ENCODE data around the gene PCSK4. TPM values are rescaled to one million over a fixed set of nuclear protein-coding genes. Genes with fewer than 3 reads are reported as not detected.
A peak's percentile ranks its signal among the peaks of the same experiment; 100 is the strongest.

The PCSK4 gene
- total and polyA plus RNA-seq, 9 of the 15 experiments (the other 6 are each of a cell fraction or from before 2014, with no cell fraction given): 0.01 to 9.1 (median 2.1) TPM; not detected in 1

- Histone ChIP-seq H3K4me3 (no peak overlapping the region), H3K27ac (ENCODE audit: extremely low read depth, low read depth, low read length) (no peak overlapping the region), H3K4me1 (replicated peaks in 1 of 2; ENCODE audit: control insufficient read depth in 2 of 2, insufficient read depth in 2 of 2, low read length in 2 of 2) (peaks cover 0 to 43% of the 10 kb centered on the region in 2 experiments), H4K20me1 (replicated peaks; ENCODE audit: control insufficient read depth, insufficient read depth, low read length) (no peaks in the 10 kb centered on the region), H3K9me1 (ENCODE audit: control insufficient read depth, insufficient read depth, low read length) (no peaks in the 10 kb centered on the region), H3K79me2 (ENCODE audit: control insufficient read depth, insufficient read depth, low read length) (peaks cover 11% of the 10 kb centered on the region; the same call in 2 of the 3 replicates), H3K27me3 (ENCODE audit: control insufficient read depth in 2 of 2, insufficient read depth in 2 of 2, low read length in 2 of 2) (0 out of 5 replicates have a peak, but pooled peaks cover 0 to 5% of the 10 kb centered on the region in 2 experiments), H3K4me2 (ENCODE audit: insufficient read depth, low read length) (no peak overlapping the region), H2AFZ (ENCODE audit: low read depth, low read length) (no peak overlapping the region), H3K9ac (ENCODE audit: insufficient read depth in 1 of 2, low read depth in 2 of 2, low read length in 2 of 2) (no peak overlapping the region), H3K36me3 (ENCODE audit: control insufficient read depth, insufficient read depth, low read length) (no peaks in the 10 kb centered on the region), H3K9me3 (replicated peaks; ENCODE audit: control insufficient read depth, insufficient read depth, low read depth, low read length) (peaks cover 3% of the 10 kb centered on the region)
- ChIA-PET CTCF (ENCODE audit: low intra/inter-chr PET ratio) (no interaction called here), POLR2A (no interaction called here)
- BruUV-seq (replicated peaks): no TSS peak
- FAIRE-seq (no peak), DNase-seq (ENCODE audit: extremely low read depth in 1 of 4, low spot score in 3 of 4) (peak; percentile 45 to 72 (median 54)), ATAC-seq (peak; percentile 24; the same call in 1 of the 3 replicates)
- 27% methylated on average over 8 of the region's 8 CpGs for WGBS (ENCODE audit: insufficient coverage, low coverage, missing lambda C conversion rate)
- intact Hi-C loops (cut with micrococcal nuclease): no loop called here
- in situ Hi-C loops (cut with MboI): no loop called here
- no peak for TF ChIP-seq ELF4 (CRISPR knock-in tag; IDR thresholded peaks at IDR 0.05)
- peak; percentile 79 for TF ChIP-seq RAD51 (IDR thresholded peaks at IDR 0.05; ENCODE audit: borderline replicate concordance, low read depth)
- TF ChIP-seq FOXA3 (CRISPR knock-in tag; conservative IDR thresholded peaks at IDR 0.05 in 1 of 2, IDR thresholded peaks at IDR 0.05 in 1 of 2): 0 out of 4 replicates have a peak, but pooled peaks of 1 of the 2 experiments have one; percentile 9
- no peak for TF ChIP-seq SAP30 (IDR thresholded peaks at IDR 0.05; ENCODE audit: borderline replicate concordance, insufficient read depth, low read depth, low read length, poor library complexity, severe bottlenecking)
- TF ChIP-seq CBFA2T2 (conservative IDR thresholded peaks at IDR 0.05): peak; percentile 14; the same call in 1 of the 2 replicates
- TF ChIP-seq USF2 (CRISPR knock-in tag; IDR thresholded peaks at IDR 0.05): peak; percentile 81
- TF ChIP-seq CEBPB (tag; IDR thresholded peaks at IDR 0.05): 0 out of 2 replicates have a peak, but pooled peaks have one; percentile 24
- TF ChIP-seq CBX3 (IDR thresholded peaks at IDR 0.05; ENCODE audit: borderline replicate concordance in 1 of 2, low read length in 2 of 2): peak in 1 of 2 experiments; percentile 48; a peak in 1 of 3 replicates
- no peak for TF ChIP-seq MGA (IDR thresholded peaks at IDR 0.05)
Observed at GRCh38 chr19:1516395-1516753, 26.2 kb upstream of the PCSK4 start.
